HG02970 (cell line): ENCODE data around the gene ITGB6.

Experiments used
- ATAC-seq: cut with Tn5 transposase; IDR thresholded peaks from one replicate; pipeline ENCODE4 v1.9.1; 2021; ENCODE audit warnings: mild to moderate bottlenecking, moderate library complexity, moderate number of reproducible peaks; ENCODE audit not compliant: unreplicated experiment, low FRiP score

Gene ITGB6

DNA sequence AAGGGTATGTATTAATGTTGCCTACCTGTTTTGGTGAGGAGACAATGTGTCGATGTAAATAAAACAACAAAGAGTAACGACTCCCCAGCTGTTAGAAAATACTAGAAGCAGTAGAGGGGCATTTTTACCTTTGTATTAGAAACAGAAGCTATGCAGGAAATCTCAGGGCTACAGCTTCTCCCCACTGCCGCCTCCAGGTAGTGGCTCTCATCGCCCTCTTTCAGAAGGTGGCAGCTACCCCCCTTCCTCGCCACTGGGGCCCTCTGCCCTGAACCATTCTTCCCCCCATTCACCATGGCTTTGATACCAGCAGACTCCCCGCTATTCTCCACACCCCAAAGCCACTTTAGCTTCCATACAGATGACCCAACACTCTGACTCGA is 144.4 kb downstream of the ITGB6 start:
- ATAC-seq, result no peak

- ATAC-seq, result no peak
These were observed 144.9 kb downstream of the ITGB6 start for GRCh38 chr2:160054984-160055725.

GRCh38 chr2:160053946-160054345 is 146.1 kb downstream of the ITGB6 start:
- ATAC-seq, result no peak

DNA sequence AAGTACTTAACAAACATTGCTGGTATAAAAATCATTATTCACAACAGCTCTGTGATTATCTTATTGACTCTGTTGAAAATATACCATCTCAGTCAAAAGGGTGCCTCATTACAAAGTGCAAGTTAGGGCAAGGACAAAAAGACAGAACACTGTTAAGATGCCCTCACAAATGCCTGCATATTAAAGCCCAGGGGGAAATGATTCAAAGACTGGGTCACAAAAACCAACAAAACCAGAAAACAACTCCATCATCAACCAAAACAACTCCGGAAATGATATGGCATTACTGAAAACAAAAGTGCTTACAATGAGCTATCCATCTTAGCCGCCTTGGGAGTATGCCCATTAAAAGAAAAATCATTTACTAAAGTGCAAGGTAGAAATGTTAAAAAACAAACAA is 147.5 kb downstream of the ITGB6 start:
- no peak for ATAC-seq

DNA sequence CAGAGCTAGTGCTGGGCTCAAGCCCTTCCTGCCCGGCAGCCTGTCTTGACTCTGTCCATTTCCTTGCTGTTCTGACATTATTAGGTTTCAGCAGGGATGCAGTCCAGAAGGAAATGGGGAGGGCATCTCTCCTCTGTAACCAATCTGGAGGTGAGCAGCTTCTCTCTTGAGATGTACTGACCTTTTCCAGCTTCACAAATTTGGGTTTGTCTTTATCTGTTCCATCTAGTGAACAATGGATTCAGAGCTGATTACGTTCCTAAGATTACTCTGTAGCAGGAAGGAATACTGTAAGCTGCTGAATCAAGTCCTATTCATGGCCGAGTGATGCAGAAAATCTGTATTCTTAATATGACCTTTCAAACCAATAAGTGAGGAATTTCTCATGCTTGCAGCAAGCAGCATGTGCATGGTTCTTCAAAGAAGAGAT is 148.7 kb downstream of the ITGB6 start:
- ATAC-seq, result no peak

- ATAC-seq, result no peak
These were observed 149.9 kb downstream of the ITGB6 start for GRCh38 chr2:160050147-160050546.
